GM18873 (cell line): ENCODE data around the gene DLGAP1.
"Not testable (repeated sequence)": the region's sequence is repeated elsewhere in the genome, so short reads cannot be mapped to it uniquely, and the experiment has no call there.

Experiments used
- ATAC-seq: cut with Tn5 transposase; IDR thresholded peaks from one replicate; pipeline ENCODE4 v1.9.1; 2021; ENCODE audit warnings: mild to moderate bottlenecking, moderate library complexity, moderate number of reproducible peaks; ENCODE audit not compliant: unreplicated experiment, low FRiP score

The DLGAP1 gene

GRCh38 chr18:4394700-4395099, 60.4 kb downstream of the DLGAP1 start:
- ATAC-seq = no peak

GRCh38 chr18:4391859-4392258, 63.2 kb downstream of the DLGAP1 start:
- ATAC-seq = no peak

GRCh38 chr18:4385876-4386275, 69.2 kb downstream of the DLGAP1 start:
- no peak for ATAC-seq

- no peak for ATAC-seq
Measured at GRCh38 chr18:4384932-4385331, 70.2 kb downstream of the DLGAP1 start.

- ATAC-seq = no peak
Measured at GRCh38 chr18:4374564-4374963, 80.5 kb downstream of the DLGAP1 start.

- ATAC-seq = no peak
Measured at GRCh38 chr18:4369705-4370104, 85.4 kb downstream of the DLGAP1 start.

GRCh38 chr18:4360221-4360715, 94.8 kb downstream of the DLGAP1 start:
- ATAC-seq = no peak

GRCh38 chr18:4358618-4359017, 96.5 kb downstream of the DLGAP1 start:
- ATAC-seq = no peak

- ATAC-seq = no peak
Measured at GRCh38 chr18:4357579-4357978, 97.5 kb downstream of the DLGAP1 start.

GRCh38 chr18:4356929-4357328, 98.2 kb downstream of the DLGAP1 start:
- no peak for ATAC-seq

- ATAC-seq = no peak
Measured at GRCh38 chr18:4353853-4354418, 101.2 kb downstream of the DLGAP1 start.

GRCh38 chr18:4352746-4353551, 102.2 kb downstream of the DLGAP1 start:
- ATAC-seq = no peak

- no peak for ATAC-seq
Measured at GRCh38 chr18:4351005-4351404, 104.1 kb downstream of the DLGAP1 start.

GRCh38 chr18:4335386-4335785, 119.7 kb downstream of the DLGAP1 start:
- no peak for ATAC-seq

GRCh38 chr18:4333043-4333442, 122.1 kb downstream of the DLGAP1 start:
- no peak for ATAC-seq

- no peak for ATAC-seq
Measured at GRCh38 chr18:4319738-4320677, 135.1 kb downstream of the DLGAP1 start.

- ATAC-seq = no peak
Measured at GRCh38 chr18:4318311-4318710, 136.8 kb downstream of the DLGAP1 start.

- ATAC-seq = not testable (repeated sequence)
Measured at GRCh38 chr18:4311945-4312344, 143.2 kb downstream of the DLGAP1 start.

- no peak for ATAC-seq
Measured at GRCh38 chr18:4311136-4311535, 144.0 kb downstream of the DLGAP1 start.

GRCh38 chr18:4309227-4309626, 145.9 kb downstream of the DLGAP1 start:
- ATAC-seq = no peak

GRCh38 chr18:4308576-4308975, 146.5 kb downstream of the DLGAP1 start:
- no peak for ATAC-seq
